DND-41 (cell line): ENCODE results near the gene CCL24.
"Not testable (repeated sequence)": the region's sequence is repeated elsewhere in the genome, so short reads cannot be mapped to it uniquely, and the experiment has no call there.

ENCODE experiments used
- EZH2 ChIP-seq: IDR thresholded peaks from 3 replicates; pipeline ENCODE4 v1.6.1; 2012; ENCODE audit warnings: borderline replicate concordance, low read depth, mild to moderate bottlenecking, moderate library complexity, low read length, inconsistent platforms; ENCODE audit not compliant: severe bottlenecking
- TF ChIP-seq, protein P1 (sequence below): IDR thresholded peaks from 2 replicates; pipeline ENCODE4 v1.5.1; 2012; ENCODE audit warnings: borderline replicate concordance, low read length, moderate library complexity, mild to moderate bottlenecking; ENCODE audit not compliant: poor library complexity, severe bottlenecking; ENCODE audit errors: extremely low read depth

DNA sequence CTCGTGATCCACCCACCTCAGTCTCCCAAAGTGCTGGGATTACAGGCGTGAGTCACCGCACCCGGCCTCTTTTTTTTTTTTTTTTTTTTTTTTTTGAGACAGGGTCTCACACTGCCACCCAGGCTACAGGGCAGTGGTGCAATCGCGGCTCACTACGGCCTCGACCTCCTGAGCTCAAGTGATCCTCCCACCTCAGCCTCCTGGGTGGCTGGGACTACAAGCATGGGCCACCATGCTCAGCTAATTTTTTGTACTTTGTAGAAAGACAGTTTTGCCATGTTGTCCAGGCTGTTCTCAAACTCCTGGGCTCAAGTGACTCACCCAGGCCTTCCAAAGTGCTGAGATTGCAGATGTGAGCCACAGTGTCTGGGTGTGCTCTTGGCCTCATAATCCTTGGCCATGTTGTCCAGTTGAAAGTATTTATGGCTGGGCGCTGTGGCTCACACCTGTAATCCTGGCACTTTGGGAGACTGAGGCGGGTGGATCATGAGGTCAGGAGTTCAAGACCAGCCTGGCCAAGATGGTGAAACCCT, 41.3 kb upstream of the CCL24 start:
- TF ChIP-seq, protein P1, sequence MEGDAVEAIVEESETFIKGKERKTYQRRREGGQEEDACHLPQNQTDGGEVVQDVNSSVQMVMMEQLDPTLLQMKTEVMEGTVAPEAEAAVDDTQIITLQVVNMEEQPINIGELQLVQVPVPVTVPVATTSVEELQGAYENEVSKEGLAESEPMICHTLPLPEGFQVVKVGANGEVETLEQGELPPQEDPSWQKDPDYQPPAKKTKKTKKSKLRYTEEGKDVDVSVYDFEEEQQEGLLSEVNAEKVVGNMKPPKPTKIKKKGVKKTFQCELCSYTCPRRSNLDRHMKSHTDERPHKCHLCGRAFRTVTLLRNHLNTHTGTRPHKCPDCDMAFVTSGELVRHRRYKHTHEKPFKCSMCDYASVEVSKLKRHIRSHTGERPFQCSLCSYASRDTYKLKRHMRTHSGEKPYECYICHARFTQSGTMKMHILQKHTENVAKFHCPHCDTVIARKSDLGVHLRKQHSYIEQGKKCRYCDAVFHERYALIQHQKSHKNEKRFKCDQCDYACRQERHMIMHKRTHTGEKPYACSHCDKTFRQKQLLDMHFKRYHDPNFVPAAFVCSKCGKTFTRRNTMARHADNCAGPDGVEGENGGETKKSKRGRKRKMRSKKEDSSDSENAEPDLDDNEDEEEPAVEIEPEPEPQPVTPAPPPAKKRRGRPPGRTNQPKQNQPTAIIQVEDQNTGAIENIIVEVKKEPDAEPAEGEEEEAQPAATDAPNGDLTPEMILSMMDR, result not testable (repeated sequence)
- TF ChIP-seq EZH2, result not testable (repeated sequence)
